MM.1S (cell line): ENCODE measurements around the gene SSU72.
"Not testable (repeated sequence)": the region's sequence is repeated elsewhere in the genome, so short reads cannot be mapped to it uniquely, and the experiment has no call there.

Source experiments
- CTCF ChIP-seq: fragments of 300-600 bp; sonication (generic); IDR thresholded peaks from 2 replicates; pipeline ENCODE4 v1.5.1; 2016; ENCODE audit warnings: antibody characterized with exemption, low read length, mixed read lengths
- EZH2 ChIP-seq: fragments of 300-600 bp; sonication (generic); optimal IDR thresholded peaks from 2 replicates; pipeline ENCODE3; 2017; ENCODE audit warnings: low read depth, mild to moderate bottlenecking, antibody characterized with exemption, low read length, mixed read lengths

GRCh38 chr1:1494311-1494710, 80.4 kb downstream of the SSU72 start:
- TF ChIP-seq EZH2, CTCF: not testable (repeated sequence)
